ENCODE measurements around the gene TAMM41.
"Not testable (repeated sequence)": the region's sequence is repeated elsewhere in the genome, so short reads cannot be mapped to it uniquely, and the experiment has no call there.

Gene TAMM41

GRCh38 chr3:11764931-11765363, 81.7 kb downstream of the TAMM41 start:
- peak in 1 of 2 experiments; percentile 5 for DNase-seq (ENCODE audit: low read depth in 2 of 2)

- DNase-seq (ENCODE audit: low read depth in 2 of 2) = no peak
These were observed 86.7 kb downstream of the TAMM41 start for GRCh38 chr3:11759996-11760395.

GRCh38 chr3:11757929-11758328, 88.8 kb downstream of the TAMM41 start:
- no peak for DNase-seq (ENCODE audit: low read depth in 2 of 2)

GRCh38 chr3:11757441-11757875, 89.2 kb downstream of the TAMM41 start:
- DNase-seq (ENCODE audit: low read depth in 2 of 2) = no peak

GRCh38 chr3:11755276-11755675, 91.4 kb downstream of the TAMM41 start:
- DNase-seq (ENCODE audit: low read depth in 2 of 2) = no peak

GRCh38 chr3:11752254-11752653, 94.4 kb downstream of the TAMM41 start:
- not testable (repeated sequence) for DNase-seq (ENCODE audit: low read depth in 2 of 2)

GRCh38 chr3:11748306-11748705, 98.4 kb downstream of the TAMM41 start:
- DNase-seq (ENCODE audit: low read depth in 2 of 2) = not testable (repeated sequence)

All from stimulated activated CD4-positive, alpha-beta T cell treated with anti-CD3 and anti-CD28 coated beads, Interleukin-12 subunit alpha, Interleukin-12 subunit beta, amount 100 ng/mL, for 24 hours (primary cell).